ENCODE results near the gene EIPR1. TPM values are rescaled to one million over a fixed set of nuclear protein-coding genes. Genes with fewer than 3 reads are reported as not detected.

The EIPR1 gene
- total and polyA plus RNA-seq, 9 donors: 16.9 to 22.8 (median 18.7) TPM

DNA sequence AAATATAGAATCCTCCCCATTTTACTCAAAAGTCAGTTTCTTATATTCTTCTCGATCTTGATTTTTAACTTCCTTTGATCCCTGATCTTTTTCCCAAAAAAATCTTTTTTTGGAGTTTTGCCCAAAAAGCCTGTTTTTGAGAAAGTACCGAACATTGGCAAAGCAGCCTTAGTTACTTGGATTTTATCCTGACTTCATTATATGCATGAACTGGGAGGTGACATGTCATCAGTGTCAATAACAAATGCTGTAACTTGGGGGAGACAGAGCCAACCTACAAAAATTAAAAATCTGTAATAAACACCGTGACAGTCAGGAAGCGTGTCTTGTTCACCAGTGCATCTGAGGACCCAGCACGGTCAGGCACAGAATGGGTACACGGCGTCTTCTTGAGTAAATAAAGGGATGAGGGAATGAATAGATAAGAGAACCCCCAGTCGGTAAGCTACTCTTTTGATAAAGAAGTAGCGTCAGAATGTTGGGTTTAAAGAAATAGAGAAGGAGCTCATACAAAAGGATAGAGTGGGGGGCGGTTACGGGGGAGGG is 26.8 kb upstream of the EIPR1 start:
- Histone ChIP-seq H3K36me3 (ENCODE audit: control insufficient read depth, insufficient read depth, low read length) (peaks cover 26% of the 10 kb centered on the region), H3K9me3 (replicated peaks; ENCODE audit: control insufficient read depth, low read depth, low read length) (no peaks in the 10 kb centered on the region)
- WGBS (ENCODE audit: insufficient coverage): 91% methylated on average over 9 of the region's 11 CpGs

DNA sequence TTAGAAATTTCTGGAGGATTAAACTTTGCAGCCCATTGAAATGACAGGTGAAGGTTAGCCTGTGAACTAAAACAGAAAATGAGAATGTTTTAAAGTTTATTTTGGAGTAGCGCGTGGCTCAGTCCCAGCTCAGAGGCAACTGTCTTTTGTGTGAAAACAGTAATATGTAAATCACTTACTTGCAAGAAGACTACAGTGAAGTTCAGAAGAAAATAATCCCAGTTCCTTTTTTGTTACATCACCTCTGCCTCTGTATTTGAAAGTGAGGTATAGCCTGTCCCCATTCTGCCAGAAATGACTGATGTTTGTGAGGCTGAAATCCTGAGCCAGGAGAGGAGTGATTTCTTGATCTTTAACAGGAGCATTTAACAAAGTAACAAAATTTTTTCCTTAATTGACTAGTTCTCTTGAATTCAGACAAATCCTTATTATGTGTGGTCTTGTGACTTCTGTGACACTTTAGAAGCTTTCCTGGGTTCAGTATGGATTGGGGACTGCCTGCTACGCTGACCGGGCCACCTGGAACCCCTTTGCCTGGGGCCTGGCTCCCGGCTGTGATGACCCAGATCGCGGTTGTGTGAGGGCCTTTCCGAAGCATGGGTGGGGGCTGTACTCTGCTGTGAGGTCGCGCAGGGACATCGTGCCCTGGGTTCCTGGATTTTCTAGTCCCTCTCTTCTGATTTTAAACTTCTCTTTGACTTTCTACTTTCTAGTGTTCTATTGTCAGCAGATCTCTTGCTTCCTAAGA is 26.1 kb upstream of the EIPR1 start:
- no peak overlapping the region for H3K4me3 ChIP-seq (ENCODE audit: low read length)
- peaks cover 27% of the 10 kb centered on the region for H3K36me3 ChIP-seq (ENCODE audit: control insufficient read depth, insufficient read depth, low read length)
- H3K27me3 ChIP-seq (ENCODE audit: control insufficient read depth, insufficient read depth, low read length): no peaks in the 10 kb centered on the region
- H3K9me3 ChIP-seq (replicated peaks; ENCODE audit: control insufficient read depth, low read depth, low read length): no peaks in the 10 kb centered on the region
- H3K4me1 ChIP-seq (ENCODE audit: control insufficient read depth, insufficient read depth, low read length): peaks cover 25% of the 10 kb centered on the region
- 96% methylated on average over 9 of the region's 11 CpGs for WGBS (ENCODE audit: insufficient coverage)
- no peak overlapping the region for H3K27ac ChIP-seq (ENCODE audit: low read length)
- no peak for DNase-seq

More for the DNA sequence above, 26.8 kb upstream of the EIPR1 start:
- H3K27me3 ChIP-seq (ENCODE audit: control insufficient read depth, insufficient read depth, low read length): no peaks in the 10 kb centered on the region
- no peak overlapping the region for H3K4me3 ChIP-seq (ENCODE audit: low read length)
- H3K27ac ChIP-seq (ENCODE audit: low read length): no peak overlapping the region
- DNase-seq: no peak
- peaks cover 19% of the 10 kb centered on the region for H3K4me1 ChIP-seq (ENCODE audit: control insufficient read depth, insufficient read depth, low read length)

DNA sequence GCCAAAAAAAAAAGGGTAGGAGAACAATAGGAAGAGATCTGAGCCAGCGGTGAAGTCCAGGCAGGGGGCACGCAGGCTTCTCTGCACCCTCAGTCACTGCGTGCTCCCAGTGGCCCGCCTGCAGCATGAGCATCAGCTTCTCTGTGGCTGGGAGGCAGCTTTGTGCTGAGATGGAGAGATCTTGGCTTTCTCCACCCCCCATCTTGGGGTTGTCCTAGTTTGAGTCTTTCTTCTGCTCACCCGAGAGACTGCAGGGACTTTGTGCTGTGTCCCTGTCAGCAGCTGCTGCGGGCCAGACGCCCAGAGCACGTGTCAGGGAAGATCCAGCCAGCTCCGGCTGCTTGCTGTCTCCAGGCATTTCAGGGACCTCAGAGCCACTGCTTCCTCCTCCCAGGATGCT is 22.2 kb upstream of the EIPR1 start:
- no peak overlapping the region for H3K4me3 ChIP-seq (ENCODE audit: low read length)
- peak overlapping the region; percentile 62 for H3K27ac ChIP-seq (ENCODE audit: low read length)
- DNase-seq: peak; percentile 90
- peaks cover 22% of the 10 kb centered on the region for H3K9me3 ChIP-seq (replicated peaks; ENCODE audit: control insufficient read depth, low read depth, low read length)
- H3K36me3 ChIP-seq (ENCODE audit: control insufficient read depth, insufficient read depth, low read length): peaks cover 26% of the 10 kb centered on the region
- no peaks in the 10 kb centered on the region for H3K27me3 ChIP-seq (ENCODE audit: control insufficient read depth, insufficient read depth, low read length)
- WGBS (ENCODE audit: insufficient coverage): 55% methylated on average over 7 of the region's 9 CpGs
- H3K4me1 ChIP-seq (ENCODE audit: control insufficient read depth, insufficient read depth, low read length): peaks cover 29% of the 10 kb centered on the region

DNA sequence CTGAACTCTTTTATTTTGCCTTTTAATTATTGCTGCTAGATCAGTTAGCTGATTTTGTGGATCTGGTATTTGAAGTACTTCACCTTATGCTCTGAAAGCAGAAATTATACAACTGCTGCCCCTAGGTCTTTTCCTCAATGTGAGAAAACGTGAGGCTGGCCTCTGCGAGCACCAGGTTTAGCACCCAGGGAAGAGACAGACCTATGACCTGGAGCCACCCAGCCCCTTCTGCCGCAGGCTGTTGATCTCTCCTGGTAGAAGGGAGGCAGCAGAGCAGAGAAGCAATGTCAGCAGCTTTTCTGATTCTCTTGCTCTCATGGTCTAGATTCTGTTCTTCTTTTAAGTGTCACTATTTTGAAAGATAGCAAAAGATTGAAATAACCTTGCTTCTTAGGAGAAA is 21.8 kb upstream of the EIPR1 start:
- Histone ChIP-seq H3K36me3 (ENCODE audit: control insufficient read depth, insufficient read depth, low read length) (peaks cover 26% of the 10 kb centered on the region), H3K27me3 (ENCODE audit: control insufficient read depth, insufficient read depth, low read length) (no peaks in the 10 kb centered on the region)
- WGBS (ENCODE audit: insufficient coverage): 67% methylated on average over 2 of the region's 3 CpGs

DNA sequence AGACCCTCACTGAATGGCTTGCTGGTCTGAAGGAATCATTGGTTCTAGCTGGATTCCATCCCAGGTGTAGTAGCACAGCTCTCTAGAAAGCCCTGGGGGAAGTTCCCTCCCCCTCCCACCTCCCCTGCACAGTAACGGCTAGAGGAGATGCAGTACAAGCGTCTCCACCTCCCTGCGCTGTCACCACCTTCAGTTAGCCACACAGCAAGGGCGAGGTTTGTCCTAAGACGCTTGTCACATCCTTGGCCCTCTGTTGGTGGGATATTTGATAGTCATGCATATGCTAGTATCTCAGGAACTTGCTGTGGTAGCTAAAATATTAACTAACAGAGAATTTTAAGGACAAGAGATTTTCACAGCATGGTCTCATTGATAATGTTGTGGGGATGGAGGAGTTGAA is 21.2 kb upstream of the EIPR1 start:
- Histone ChIP-seq H3K4me3 (ENCODE audit: low read length) (no peak overlapping the region), H3K4me1 (ENCODE audit: control insufficient read depth, insufficient read depth, low read length) (peaks cover 29% of the 10 kb centered on the region), H3K36me3 (ENCODE audit: control insufficient read depth, insufficient read depth, low read length) (peaks cover 30% of the 10 kb centered on the region), H3K9me3 (replicated peaks; ENCODE audit: control insufficient read depth, low read depth, low read length) (peaks cover 22% of the 10 kb centered on the region), H3K27ac (ENCODE audit: low read length) (peak overlapping the region; percentile 62), H3K27me3 (ENCODE audit: control insufficient read depth, insufficient read depth, low read length) (no peaks in the 10 kb centered on the region)
- DNase-seq: no peak
- no CpG with 5 or more reads among the region's 5 CpGs for WGBS (ENCODE audit: insufficient coverage)

More for the DNA sequence above, 21.8 kb upstream of the EIPR1 start:
- H3K9me3 ChIP-seq (replicated peaks; ENCODE audit: control insufficient read depth, low read depth, low read length): peaks cover 22% of the 10 kb centered on the region
- peaks cover 29% of the 10 kb centered on the region for H3K4me1 ChIP-seq (ENCODE audit: control insufficient read depth, insufficient read depth, low read length)
- DNase-seq: no peak
- H3K27ac ChIP-seq (ENCODE audit: low read length): peak overlapping the region; percentile 62
- no peak overlapping the region for H3K4me3 ChIP-seq (ENCODE audit: low read length)

DNA sequence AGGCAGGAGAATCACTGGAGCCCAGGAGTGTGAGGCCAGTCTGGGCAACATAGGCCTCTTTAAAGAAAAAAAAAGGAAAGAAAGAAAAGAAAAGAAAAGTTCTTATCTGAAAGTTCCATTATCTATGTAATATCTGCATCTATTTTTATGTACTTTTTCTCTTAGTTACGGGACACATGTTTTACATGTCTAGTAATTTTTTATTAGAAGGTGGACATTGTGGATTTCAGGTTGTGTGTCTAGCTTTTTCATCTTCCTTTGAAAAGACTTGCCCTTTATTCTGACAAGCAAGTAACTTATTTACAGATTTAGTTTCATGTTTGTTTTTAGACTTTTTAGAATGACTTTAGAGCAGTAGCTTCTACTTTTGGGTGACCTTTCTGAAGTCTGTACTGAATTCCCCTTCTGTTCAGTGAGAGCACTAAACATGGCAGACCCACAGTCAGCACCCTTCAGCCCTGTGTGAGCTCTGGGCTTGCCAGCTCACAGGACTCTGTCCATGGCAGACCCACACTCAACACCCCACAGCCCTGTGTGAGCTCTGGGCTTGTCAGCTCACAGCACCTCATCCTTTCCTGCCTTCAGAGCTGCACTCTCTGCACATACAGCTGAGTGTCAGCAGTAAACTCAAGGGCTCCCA is 19.4 kb upstream of the EIPR1 start:
- peaks cover 22% of the 10 kb centered on the region for H3K9me3 ChIP-seq (replicated peaks; ENCODE audit: control insufficient read depth, low read depth, low read length)
- peaks cover 29% of the 10 kb centered on the region for H3K4me1 ChIP-seq (ENCODE audit: control insufficient read depth, insufficient read depth, low read length)
- no peaks in the 10 kb centered on the region for H3K27me3 ChIP-seq (ENCODE audit: control insufficient read depth, insufficient read depth, low read length)
- WGBS (ENCODE audit: insufficient coverage): no CpG with 5 or more reads among the region's 1 CpG
- H3K4me3 ChIP-seq (ENCODE audit: low read length): no peak overlapping the region
- no peak for DNase-seq
- peaks cover 33% of the 10 kb centered on the region for H3K36me3 ChIP-seq (ENCODE audit: control insufficient read depth, insufficient read depth, low read length)
- H3K27ac ChIP-seq (ENCODE audit: low read length): no peak overlapping the region

DNA sequence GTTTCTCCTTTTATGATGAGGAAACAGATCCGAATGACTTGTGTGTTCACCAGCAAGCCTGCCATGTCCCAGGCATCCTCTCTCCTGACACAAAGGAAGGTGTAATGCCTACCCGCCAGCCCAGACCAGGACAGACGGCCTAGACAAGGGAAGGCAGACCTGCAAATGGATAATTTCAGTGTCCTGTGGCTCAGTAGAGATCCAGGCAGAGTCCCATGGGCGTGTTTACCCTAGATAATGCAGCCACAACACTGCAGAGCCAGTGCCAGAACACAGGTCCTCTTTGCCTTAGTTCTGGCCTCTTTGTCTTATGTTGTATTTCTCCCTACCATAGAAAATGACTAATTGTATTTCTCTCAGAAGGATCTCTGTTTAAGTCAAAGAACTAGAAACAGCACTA is 14.6 kb upstream of the EIPR1 start:
- no peak overlapping the region for H3K4me3 ChIP-seq (ENCODE audit: low read length)
- peaks cover 47% of the 10 kb centered on the region for H3K36me3 ChIP-seq (ENCODE audit: control insufficient read depth, insufficient read depth, low read length)
- no peaks in the 10 kb centered on the region for H3K27me3 ChIP-seq (ENCODE audit: control insufficient read depth, insufficient read depth, low read length)
- 87% methylated on average over 3 of the region's 4 CpGs for WGBS (ENCODE audit: insufficient coverage)
- H3K4me1 ChIP-seq (ENCODE audit: control insufficient read depth, insufficient read depth, low read length): no peaks in the 10 kb centered on the region
- peaks cover 18% of the 10 kb centered on the region for H3K9me3 ChIP-seq (replicated peaks; ENCODE audit: control insufficient read depth, low read depth, low read length)
- no peak overlapping the region for H3K27ac ChIP-seq (ENCODE audit: low read length)
- DNase-seq: no peak

DNA sequence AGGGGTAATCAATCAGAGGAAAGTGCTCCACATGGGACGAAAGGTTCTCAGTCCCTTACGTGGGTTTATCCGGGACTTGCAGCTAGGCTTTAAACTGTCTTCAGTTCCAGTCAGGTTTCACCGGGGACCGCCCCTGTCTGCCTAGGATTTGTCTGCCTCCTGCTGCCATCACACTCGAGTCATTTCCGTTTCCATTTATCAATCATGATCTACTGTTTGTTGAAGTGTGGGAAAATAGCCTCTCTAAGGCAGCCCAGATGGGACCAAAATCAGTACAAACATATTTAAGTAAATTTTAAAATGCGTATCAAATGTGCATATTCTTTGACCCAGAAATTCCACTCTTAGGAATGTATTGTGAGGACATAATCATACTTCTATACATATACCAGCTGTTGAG is 12.4 kb upstream of the EIPR1 start:
- WGBS (ENCODE audit: insufficient coverage): 100% methylated on average over 4 of the region's 8 CpGs
- Histone ChIP-seq H3K4me3 (ENCODE audit: low read length) (no peak overlapping the region), H3K27ac (ENCODE audit: low read length) (no peak overlapping the region), H3K9me3 (replicated peaks; ENCODE audit: control insufficient read depth, low read depth, low read length) (peaks cover 2% of the 10 kb centered on the region), H3K36me3 (ENCODE audit: control insufficient read depth, insufficient read depth, low read length) (peaks cover 47% of the 10 kb centered on the region), H3K4me1 (ENCODE audit: control insufficient read depth, insufficient read depth, low read length) (no peaks in the 10 kb centered on the region), H3K27me3 (ENCODE audit: control insufficient read depth, insufficient read depth, low read length) (no peaks in the 10 kb centered on the region)
- no peak for DNase-seq

DNA sequence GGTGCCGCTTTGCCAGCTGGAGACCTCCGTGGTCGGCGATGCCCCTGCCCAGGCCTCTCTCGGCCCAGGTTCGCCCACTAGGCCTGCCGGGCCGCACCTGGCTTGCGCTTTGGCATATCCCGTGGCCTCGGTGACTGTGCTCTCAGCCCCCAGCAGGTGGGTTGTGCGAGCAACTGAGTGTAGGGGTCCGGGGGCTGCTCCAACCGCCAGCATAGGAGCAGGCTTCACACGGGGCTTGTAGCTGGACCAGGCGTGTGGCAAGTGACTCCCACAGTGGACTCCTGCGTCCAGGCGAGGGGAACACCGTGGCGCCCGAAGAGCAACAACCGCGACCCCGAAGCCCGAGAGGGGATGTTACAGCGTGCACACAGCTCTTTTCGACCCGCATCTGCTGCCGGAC is 11.6 kb upstream of the EIPR1 start:
- no peaks in the 10 kb centered on the region for H3K4me1 ChIP-seq (ENCODE audit: control insufficient read depth, insufficient read depth, low read length)
- H3K36me3 ChIP-seq (ENCODE audit: control insufficient read depth, insufficient read depth, low read length): peaks cover 47% of the 10 kb centered on the region
- no peak for DNase-seq
- H3K27ac ChIP-seq (ENCODE audit: low read length): no peak overlapping the region
- H3K4me3 ChIP-seq (ENCODE audit: low read length): no peak overlapping the region
- H3K27me3 ChIP-seq (ENCODE audit: control insufficient read depth, insufficient read depth, low read length): no peaks in the 10 kb centered on the region
- WGBS (ENCODE audit: insufficient coverage): 97% methylated on average over 29 of the region's 29 CpGs
- no peaks in the 10 kb centered on the region for H3K9me3 ChIP-seq (replicated peaks; ENCODE audit: control insufficient read depth, low read depth, low read length)

DNA sequence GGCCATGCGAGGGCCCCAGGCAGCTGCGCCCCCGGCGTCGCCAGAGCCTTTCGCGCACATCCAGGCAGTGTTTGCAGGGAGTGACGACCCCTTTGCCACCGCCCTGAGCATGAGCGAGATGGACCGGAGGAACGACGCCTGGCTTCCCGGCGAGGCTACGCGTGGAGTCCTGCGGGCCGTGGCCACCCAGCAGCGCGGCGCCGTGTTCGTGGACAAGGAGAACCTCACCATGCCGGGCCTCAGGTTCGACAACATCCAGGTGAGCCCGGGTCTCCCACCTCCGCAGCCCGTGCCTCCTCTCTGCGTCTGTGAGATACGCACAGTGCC is 10.8 kb upstream of the EIPR1 start:
- Histone ChIP-seq H3K36me3 (ENCODE audit: control insufficient read depth, insufficient read depth, low read length) (peaks cover 45% of the 10 kb centered on the region), H3K4me1 (ENCODE audit: control insufficient read depth, insufficient read depth, low read length) (no peaks in the 10 kb centered on the region), H3K4me3 (ENCODE audit: low read length) (no peak overlapping the region), H3K27me3 (ENCODE audit: control insufficient read depth, insufficient read depth, low read length) (no peaks in the 10 kb centered on the region), H3K9me3 (replicated peaks; ENCODE audit: control insufficient read depth, low read depth, low read length) (no peaks in the 10 kb centered on the region), H3K27ac (ENCODE audit: low read length) (no peak overlapping the region)
- DNase-seq: no peak
- WGBS (ENCODE audit: insufficient coverage): 97% methylated on average over 24 of the region's 31 CpGs

Measured in muscle of leg (tissue), 11 donors.